ENCODE data around the gene FBXO21.
"Not testable (repeated sequence)": the region's sequence is repeated elsewhere in the genome, so short reads cannot be mapped to it uniquely, and the experiment has no call there.

FBXO21 gene

GRCh38 chr12:117207675-117208074 is 17.4 kb upstream of the FBXO21 start:
- DNase-seq (ENCODE audit: low read depth): no peak
- no peak for TF ChIP-seq CTCF (IDR thresholded peaks at IDR 0.05; ENCODE audit: low read length, missing control alignments)
- no peak overlapping the region for H3K4me3 ChIP-seq (replicated peaks; ENCODE audit: low read depth, low read length)

- TF ChIP-seq CTCF (IDR thresholded peaks at IDR 0.05; ENCODE audit: low read length, missing control alignments): no peak
- H3K4me3 ChIP-seq (replicated peaks; ENCODE audit: low read depth, low read length): no peak overlapping the region
- DNase-seq (ENCODE audit: low read depth): no peak
These were observed 12.3 kb upstream of the FBXO21 start for GRCh38 chr12:117202556-117202955.

DNA sequence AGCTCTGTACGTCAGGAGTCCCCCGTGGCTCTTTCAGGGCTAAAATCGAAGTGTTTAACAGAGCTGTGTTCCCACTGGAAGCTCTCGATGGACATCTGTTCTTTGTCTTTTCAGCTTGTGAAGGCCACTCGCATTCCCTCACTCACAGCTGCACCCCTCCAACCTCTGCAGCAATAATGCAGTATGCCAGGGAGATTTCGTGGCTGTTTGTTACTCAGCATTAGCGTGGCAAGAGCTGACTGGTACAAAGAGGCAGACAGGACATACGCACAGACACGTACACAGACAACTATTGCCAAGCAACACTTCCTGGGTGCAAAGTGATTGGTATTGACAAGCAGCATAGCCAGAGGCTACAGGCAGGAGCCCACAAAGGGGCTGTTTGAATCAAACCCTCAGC is 11.8 kb upstream of the FBXO21 start:
- TF ChIP-seq CTCF (IDR thresholded peaks at IDR 0.05; ENCODE audit: low read length, missing control alignments): no peak
- DNase-seq (ENCODE audit: low read depth): no peak

DNA sequence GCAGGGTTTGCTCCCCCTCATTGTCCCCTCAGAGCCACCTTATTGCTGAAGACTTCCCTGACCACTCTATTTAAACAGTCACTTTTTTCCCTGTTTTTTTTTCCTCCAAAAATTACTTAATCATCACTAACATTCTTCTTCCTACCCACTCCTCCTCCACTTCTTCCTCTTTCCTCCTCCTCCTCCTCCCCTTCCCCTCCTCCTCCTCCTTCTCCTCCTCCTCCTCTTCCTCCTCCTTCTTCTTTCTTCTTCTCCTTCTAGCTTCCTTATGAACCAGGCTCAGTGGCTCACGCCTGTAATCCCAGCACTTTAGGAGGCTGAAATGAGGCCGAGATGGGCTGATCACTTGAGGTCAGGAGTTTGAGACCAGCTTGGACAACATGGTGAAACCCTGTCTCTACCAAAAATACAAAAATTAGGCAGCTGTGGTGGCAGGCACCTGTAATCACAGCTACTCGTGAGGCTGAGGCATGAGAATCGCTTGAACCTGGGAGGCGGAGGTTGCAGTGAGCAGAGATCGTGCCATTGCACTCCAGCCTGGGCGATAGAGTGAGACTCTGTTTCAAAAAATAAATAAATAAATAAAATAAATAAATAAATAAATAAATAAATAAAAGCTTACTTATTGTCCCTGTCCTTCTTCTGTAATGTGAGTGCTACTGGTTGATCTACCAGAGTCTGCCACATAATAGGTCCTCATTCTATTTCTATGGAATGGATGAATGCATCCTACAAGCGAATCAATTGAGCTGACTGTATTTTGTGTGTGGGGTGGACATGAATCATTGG is 9.9 kb upstream of the FBXO21 start:
- not testable (repeated sequence) for H3K4me3 ChIP-seq (replicated peaks; ENCODE audit: low read depth, low read length); DNase-seq (ENCODE audit: low read depth)

More for the DNA sequence above, 11.8 kb upstream of the FBXO21 start:
- no peak overlapping the region for H3K4me3 ChIP-seq (replicated peaks; ENCODE audit: low read depth, low read length)

- not testable (repeated sequence) for H3K4me3 ChIP-seq (replicated peaks; ENCODE audit: low read depth, low read length); DNase-seq (ENCODE audit: low read depth)
These were observed 6.1 kb upstream of the FBXO21 start for GRCh38 chr12:117196334-117196733.

GRCh38 chr12:117195027-117195426 is 4.8 kb upstream of the FBXO21 start:
- not testable (repeated sequence) for DNase-seq (ENCODE audit: low read depth); H3K4me3 ChIP-seq (replicated peaks; ENCODE audit: low read depth, low read length)

- no peak for TF ChIP-seq CTCF (IDR thresholded peaks at IDR 0.05; ENCODE audit: low read length, missing control alignments)
- H3K4me3 ChIP-seq (replicated peaks; ENCODE audit: low read depth, low read length): no peak overlapping the region
- DNase-seq (ENCODE audit: low read depth): no peak
These were observed 3.6 kb upstream of the FBXO21 start for GRCh38 chr12:117193903-117194302.

GRCh38 chr12:117192581-117192980 is 2.3 kb upstream of the FBXO21 start:
- DNase-seq (ENCODE audit: low read depth); H3K4me3 ChIP-seq (replicated peaks; ENCODE audit: low read depth, low read length): not testable (repeated sequence)

DNA sequence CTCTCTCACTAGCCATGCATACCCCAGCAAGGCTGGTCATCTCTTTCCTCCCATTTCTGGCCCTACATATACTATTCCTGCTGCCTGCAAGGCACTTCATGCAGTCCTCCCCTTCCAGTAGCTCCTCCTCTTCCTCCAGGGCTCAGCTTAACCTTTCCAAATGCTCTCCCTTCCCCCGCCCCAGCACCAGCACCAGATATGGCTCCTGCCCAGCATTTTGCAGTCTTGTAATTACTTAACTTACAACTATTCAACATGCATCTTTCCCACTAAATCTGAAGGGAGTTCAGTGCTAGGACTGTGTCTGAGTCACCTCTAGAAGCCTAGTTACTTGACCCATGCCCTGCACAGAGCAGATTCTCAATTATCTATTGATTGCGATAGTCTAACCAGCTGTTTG is 1.8 kb upstream of the FBXO21 start:
- no peak overlapping the region for H3K4me3 ChIP-seq (replicated peaks; ENCODE audit: low read depth, low read length)
- DNase-seq (ENCODE audit: low read depth): no peak
- TF ChIP-seq CTCF (IDR thresholded peaks at IDR 0.05; ENCODE audit: low read length, missing control alignments): no peak
